Common myeloid progenitor, CD34-positive (primary cell): ENCODE results near the gene PCDHA9.
A peak's percentile ranks its signal among the peaks of the same experiment; 100 is the strongest.

Source experiments
- CTCF ChIA-PET: fragments of 350-600 bp; sonication (Branson Sonifier 250); formaldehyde crosslinking; loops from one replicate; lab custom pipeline; 2021; ENCODE audit warnings: antibody characterized with exemption; lab: Charles Lee
- POLR2A ChIA-PET: fragments of 350-600 bp; sonication (Branson Sonifier 250); formaldehyde crosslinking; loops from one replicate; lab custom pipeline; 2021; ENCODE audit warnings: antibody characterized with exemption; lab: Charles Lee
- DNase-seq, 3 donors: peaks; one replicate each; pipeline versions ENCODE4 v3.0.0 to v3.0.0-alpha.2; 2013
- H3K27ac ChIP-seq, 2 experiments: 1 replicate in 1 of 2; 2 replicates in 1 of 2; pipeline ENCODE4 v1.7.0; 2013; ENCODE audit warnings: inconsistent platforms in 2 of 2, low read length in 2 of 2, mild to moderate bottlenecking in 2 of 2, low read depth in 1 of 2, moderate library complexity in 1 of 2; ENCODE audit not compliant: severe bottlenecking in 2 of 2, insufficient read depth in 1 of 2, poor library complexity in 1 of 2
- H3K27me3 ChIP-seq, 5 experiments: replicated peaks in 2 of 5; 1 replicate in 3 of 5; 2 replicates in 2 of 5; pipeline versions ENCODE4 v1.6.1 to v1.7.0; 2013; ENCODE audit warnings: low read length in 4 of 5, mild to moderate bottlenecking in 2 of 5, moderate library complexity in 2 of 5, inconsistent platforms in 1 of 5; ENCODE audit not compliant: insufficient read depth in 5 of 5, control insufficient read depth in 4 of 5
- H3K36me3 ChIP-seq, 4 experiments: 1 replicate in 2 of 4; 2 replicates in 2 of 4; pipeline versions ENCODE4 v1.6.1 to v1.7.0; 2013; ENCODE audit warnings: low read length in 3 of 4, control low read depth in 1 of 4, mild to moderate bottlenecking in 1 of 4; ENCODE audit not compliant: control insufficient read depth in 4 of 4, insufficient read depth in 4 of 4
- H3K4me1 ChIP-seq, 4 experiments: 1 replicate in 3 of 4; 2 replicates in 1 of 4; pipeline versions ENCODE4 v1.6.1 to v1.7.1; 2013; ENCODE audit warnings: low read length in 3 of 4, mild to moderate bottlenecking in 3 of 4, control low read depth in 1 of 4, inconsistent platforms in 1 of 4, moderate library complexity in 1 of 4; ENCODE audit not compliant: control insufficient read depth in 4 of 4, insufficient read depth in 4 of 4; ENCODE audit errors: control extremely low read depth in 1 of 4
- H3K4me3 ChIP-seq, 7 experiments: 1 replicate in 4 of 7; 2 replicates in 3 of 7; pipeline versions ENCODE4 v1.5.1 to v1.7.0; 2013; ENCODE audit warnings: mild to moderate bottlenecking in 7 of 7, low read length in 6 of 7, moderate library complexity in 6 of 7, inconsistent platforms in 2 of 7, low read depth in 2 of 7, control low read depth in 1 of 7; ENCODE audit not compliant: insufficient read depth in 4 of 7, control insufficient read depth in 1 of 7; ENCODE audit errors: extremely low read depth in 1 of 7
- H3K9me3 ChIP-seq, 5 experiments: 1 replicate in 4 of 5; 2 replicates in 1 of 5; pipeline versions ENCODE4 v1.6.1 to v1.7.1; 2013; ENCODE audit warnings: low read length in 4 of 5, mild to moderate bottlenecking in 2 of 5, inconsistent platforms in 1 of 5, low read depth in 1 of 5, moderate library complexity in 1 of 5; ENCODE audit not compliant: control insufficient read depth in 4 of 5, insufficient read depth in 2 of 5; ENCODE audit errors: control extremely low read depth in 1 of 5
- WGBS: methylation state at CpG from one replicate; pipeline ENCODE4 v1.1.5; 2013; ENCODE audit not compliant: insufficient coverage; 5-methylcytosine and 5-hydroxymethylcytosine counted together

PCDHA9 gene

DNA sequence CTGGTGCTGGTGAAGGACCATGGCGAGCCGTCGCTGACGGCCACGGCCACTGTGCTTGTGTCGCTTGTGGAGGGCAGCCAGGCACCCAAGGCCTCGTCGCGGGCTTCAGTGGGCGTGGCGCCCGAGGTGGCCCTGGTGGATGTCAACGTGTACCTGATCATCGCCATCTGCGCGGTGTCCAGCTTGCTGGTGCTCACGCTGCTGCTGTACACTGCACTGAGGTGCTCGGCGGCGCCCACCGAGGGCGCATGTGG lies 9.7 kb downstream of the PCDHA9 start:
- Histone ChIP-seq H3K4me3 (no peak overlapping the region), H3K4me1 (no peaks in the 10 kb centered on the region), H3K27ac (no peak overlapping the region), H3K9me3 (peaks cover 7 to 50% (median 45%) of the 10 kb centered on the region in 5 experiments), H3K36me3 (no peaks in the 10 kb centered on the region), H3K27me3 (peaks cover 2 to 26% (median 7%) of the 10 kb centered on the region in 5 experiments)
- CTCF ChIA-PET, result no interaction called here
- no peak for DNase-seq
- 51% methylated on average over 22 of the region's 22 CpGs for WGBS
- POLR2A ChIA-PET, result no interaction called here

DNA sequence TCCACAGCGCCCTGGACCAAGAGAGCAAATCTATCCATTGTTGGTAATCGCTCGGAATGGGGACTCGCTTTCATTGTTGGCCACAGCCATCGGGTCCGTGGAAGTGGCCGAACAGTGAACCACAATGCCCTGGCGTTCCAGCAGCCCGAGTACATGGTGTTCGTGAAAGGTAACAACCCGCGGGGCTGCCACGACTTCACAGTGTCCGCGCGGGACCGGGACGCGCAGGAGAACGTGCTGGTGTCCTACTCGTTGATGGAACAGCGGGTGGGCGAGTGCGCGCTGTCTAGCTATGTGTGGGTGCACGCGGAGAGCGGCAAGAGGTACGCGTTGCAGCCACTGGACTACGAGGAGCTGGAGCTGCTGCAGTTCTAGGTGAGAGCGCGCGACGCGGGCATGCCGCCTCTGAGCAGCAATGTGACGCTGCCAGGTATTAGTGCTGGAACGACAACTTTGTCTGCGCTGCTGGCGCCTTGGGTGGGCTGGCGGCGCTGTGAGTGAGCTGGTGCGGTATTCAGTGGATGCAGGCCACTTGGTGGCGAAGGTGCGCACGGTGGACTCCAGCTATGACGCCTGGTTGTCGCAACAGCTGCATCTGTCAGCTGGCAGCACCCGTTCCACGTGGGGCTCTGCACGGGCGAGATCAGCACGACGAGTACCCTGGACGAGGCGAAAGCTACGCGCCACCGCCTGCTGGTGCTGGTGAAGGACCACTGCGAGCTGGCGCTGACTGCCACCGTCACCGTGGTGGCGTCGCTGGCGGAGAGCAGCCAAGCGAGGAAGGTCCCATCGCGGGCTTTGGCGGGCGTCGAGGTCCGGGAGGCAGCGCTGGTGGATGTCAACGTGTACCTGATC lies 14.5 kb downstream of the PCDHA9 start:
- Histone ChIP-seq H3K36me3 (no peaks in the 10 kb centered on the region), H3K27me3 (peaks cover 0 to 16% (median 4%) of the 10 kb centered on the region in 5 experiments), H3K27ac (no peak overlapping the region), H3K4me1 (no peaks in the 10 kb centered on the region), H3K4me3 (no peak overlapping the region), H3K9me3 (peaks cover 2 to 29% (median 28%) of the 10 kb centered on the region in 5 experiments)
- 41% methylated on average over 75 of the region's 76 CpGs for WGBS
- DNase-seq, result no peak
- POLR2A ChIA-PET, result no interaction called here
- CTCF ChIA-PET, result no interaction called here

DNA sequence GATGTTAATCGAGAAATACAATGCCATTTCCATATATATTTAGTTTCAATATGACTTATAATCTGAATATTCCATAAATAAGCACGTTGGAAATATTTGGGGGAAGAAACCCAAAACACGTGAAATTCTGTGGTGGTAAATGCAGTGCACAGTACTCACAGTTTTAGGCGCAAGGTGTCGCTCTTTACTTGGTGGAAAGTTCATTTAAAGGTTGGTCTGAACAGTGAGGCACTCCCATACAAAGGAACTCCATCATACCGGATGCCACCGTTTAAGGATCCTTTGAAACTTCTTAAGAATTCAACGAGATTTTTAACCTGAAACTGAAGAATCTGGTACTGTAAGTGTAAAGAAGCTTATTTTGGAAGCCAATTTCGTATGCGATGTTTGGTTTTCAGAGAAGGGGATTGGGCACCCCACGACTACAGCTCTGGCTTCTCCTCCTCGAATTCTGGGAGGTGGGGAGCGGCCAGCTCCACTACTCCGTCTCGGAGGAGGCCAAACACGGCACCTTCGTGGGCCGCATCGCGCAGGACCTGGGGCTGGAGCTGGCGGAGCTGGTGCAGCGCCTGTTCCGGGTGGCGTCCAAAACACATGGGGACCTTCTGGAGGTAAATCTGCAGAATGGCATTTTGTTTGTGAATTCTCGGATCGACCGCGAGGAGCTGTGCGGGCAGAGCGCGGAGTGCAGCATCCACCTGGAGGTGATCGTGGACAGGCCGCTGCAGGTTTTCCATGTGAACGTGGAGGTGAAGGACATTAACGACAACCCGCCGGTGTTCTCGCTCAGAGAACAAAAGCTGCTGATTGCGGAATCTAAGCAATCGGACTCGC lies 20.8 kb downstream of the PCDHA9 start, which contains the start of gene PCDHA11:
Gene PCDHA11, plus strand, starts transcription at position 237 of the 834 bp plus-strand sequence. Its CDS starts 147 bp downstream, at position 384.
- peaks cover 8 to 31% (median 25%) of the 10 kb centered on the region in 5 experiments for H3K9me3 ChIP-seq
- peaks cover 4 to 27% (median 8%) of the 10 kb centered on the region in 5 experiments for H3K27me3 ChIP-seq
- ChIA-PET CTCF (no interaction called here), POLR2A (no interaction called here)
- H3K4me1 ChIP-seq, result no peaks in the 10 kb centered on the region
- DNase-seq, result peak in 2 of 3 donors; percentile 7 to 9
- H3K27ac ChIP-seq, result no peak within 1 kb of the TSS
- no peak within 1 kb of the TSS for H3K4me3 ChIP-seq
- WGBS, result 18% methylated on average over 30 of the region's 41 CpGs
- no peaks in the 10 kb centered on the region for H3K36me3 ChIP-seq

DNA sequence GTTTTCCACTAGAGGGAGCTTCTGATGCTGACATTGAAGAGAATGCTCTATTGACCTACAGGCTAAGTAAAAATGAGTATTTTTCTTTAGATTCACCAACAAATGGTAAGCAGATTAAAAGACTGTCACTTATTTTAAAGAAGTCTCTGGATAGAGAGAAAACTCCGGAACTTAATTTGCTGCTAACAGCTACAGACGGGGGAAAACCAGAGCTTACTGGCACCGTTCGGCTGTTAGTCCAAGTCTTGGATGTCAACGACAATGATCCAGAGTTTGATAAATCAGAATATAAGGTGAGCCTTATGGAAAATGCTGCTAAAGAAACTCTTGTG lies 21.3 kb downstream of the PCDHA9 start:
- CTCF ChIA-PET, result no interaction called here
- Histone ChIP-seq H3K4me1 (no peaks in the 10 kb centered on the region), H3K4me3 (no peak overlapping the region), H3K27ac (no peak overlapping the region), H3K36me3 (no peaks in the 10 kb centered on the region), H3K9me3 (peaks cover 8 to 35% (median 25%) of the 10 kb centered on the region in 5 experiments), H3K27me3 (peaks cover 5 to 27% (median 8%) of the 10 kb centered on the region in 5 experiments)
- POLR2A ChIA-PET, result no interaction called here
- WGBS, result 48% methylated on average over 5 of the region's 5 CpGs
- DNase-seq, result peak in 1 of 3 donors; percentile 9

DNA sequence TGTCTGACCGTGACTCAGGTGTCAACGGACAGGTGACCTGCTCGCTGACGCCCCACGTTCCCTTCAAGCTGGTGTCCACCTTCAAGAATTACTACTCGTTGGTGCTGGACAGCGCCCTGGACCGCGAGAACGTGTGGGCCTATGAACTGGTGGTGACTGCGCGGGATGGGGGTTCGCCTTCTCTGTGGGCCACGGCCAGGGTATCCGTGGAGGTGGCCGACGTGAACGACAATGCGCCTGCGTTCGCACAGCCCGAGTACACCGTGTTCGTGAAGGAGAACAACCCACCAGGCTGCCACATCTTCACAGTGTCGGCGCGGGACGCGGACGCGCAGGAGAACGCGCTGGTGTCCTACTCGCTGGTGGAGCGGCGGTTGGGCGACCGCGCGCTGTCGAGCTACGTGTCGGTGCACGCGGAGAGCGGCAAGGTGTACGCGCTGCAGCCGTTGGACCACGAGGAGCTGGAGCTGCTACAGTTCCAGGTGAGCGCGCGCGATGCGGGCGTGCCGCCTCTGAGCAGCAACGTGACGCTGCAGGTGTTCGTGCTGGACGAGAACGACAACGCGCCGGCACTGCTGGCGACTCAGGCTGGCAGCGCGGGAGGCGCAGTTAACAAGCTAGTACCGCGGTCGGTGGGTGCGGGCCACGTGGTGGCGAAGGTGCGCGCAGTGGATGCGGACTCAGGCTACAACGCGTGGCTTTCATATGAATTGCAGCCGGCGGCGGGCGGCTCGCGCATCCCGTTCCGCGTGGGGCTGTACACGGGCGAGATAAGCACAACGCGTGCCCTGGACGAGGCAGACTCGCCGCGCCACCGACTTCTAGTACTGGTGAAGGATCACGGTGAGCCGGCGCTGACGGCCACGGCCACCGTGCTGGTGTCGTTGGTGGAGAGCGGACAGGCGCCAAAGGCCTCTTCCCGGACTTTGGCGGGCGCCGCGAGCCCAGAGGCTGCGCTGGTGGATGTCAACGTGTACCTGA lies 22.3 kb downstream of the PCDHA9 start:
- DNase-seq, result no peak
- Histone ChIP-seq H3K27me3 (peaks cover 9 to 34% (median 10%) of the 10 kb centered on the region in 5 experiments), H3K9me3 (peaks cover 8 to 42% (median 31%) of the 10 kb centered on the region in 5 experiments), H3K27ac (no peak overlapping the region), H3K36me3 (no peaks in the 10 kb centered on the region), H3K4me3 (no peak overlapping the region), H3K4me1 (no peaks in the 10 kb centered on the region)
- ChIA-PET POLR2A (no interaction called here), CTCF (no interaction called here)
- 44% methylated on average over 106 of the region's 114 CpGs for WGBS

DNA sequence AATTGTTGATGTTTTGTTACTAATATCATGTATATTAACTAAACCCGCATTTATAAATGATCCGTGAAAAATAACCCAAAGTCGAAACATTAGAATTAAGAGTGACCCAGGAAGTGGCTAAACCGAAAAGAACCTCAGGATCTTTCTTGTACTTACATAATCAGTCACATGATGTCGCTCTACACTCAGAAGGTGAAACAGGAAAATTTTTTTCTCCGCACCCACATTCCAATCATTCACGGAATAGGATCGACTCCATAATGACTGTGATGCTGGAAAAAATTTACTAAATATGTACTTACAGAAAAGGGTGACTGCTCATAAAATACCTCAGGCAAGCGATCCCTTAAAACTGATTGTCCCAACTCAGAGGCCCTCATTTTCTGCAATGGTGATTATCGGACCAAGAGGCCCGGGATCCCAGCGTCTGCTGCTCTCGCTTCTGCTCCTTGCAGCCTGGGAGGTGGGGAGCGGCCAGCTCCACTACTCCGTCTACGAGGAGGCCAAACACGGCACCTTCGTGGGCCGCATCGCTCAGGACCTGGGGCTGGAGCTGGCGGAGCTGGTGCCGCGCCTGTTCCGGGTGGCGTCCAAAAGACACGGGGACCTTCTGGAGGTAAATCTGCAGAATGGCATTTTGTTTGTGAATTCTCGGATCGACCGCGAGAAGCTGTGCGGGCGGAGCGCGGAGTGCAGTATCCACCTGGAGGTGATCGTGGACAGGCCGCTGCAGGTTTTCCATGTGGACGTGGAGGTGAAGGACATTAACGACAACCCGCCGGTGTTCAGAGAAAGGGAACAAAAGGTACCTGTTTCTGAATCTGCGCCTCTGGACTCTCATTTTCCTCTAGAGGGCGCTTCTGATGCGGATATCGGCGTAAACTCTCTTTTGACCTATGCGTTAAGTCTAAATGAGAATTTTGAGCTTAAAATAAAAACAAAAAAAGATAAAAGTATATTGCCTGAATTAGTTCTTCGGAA lies 27.2 kb downstream of the PCDHA9 start, which contains the start of gene PCDHA12:
Gene PCDHA12, plus strand, starts transcription at position 224 of the 981 bp plus-strand sequence. Its CDS starts 165 bp downstream, at position 389.
- DNase-seq, result no peak

More for the DNA sequence above, 27.2 kb downstream of the PCDHA9 start, which contains the start of gene PCDHA12:
- peaks cover 4 to 40% (median 7%) of the 10 kb centered on the region in 5 experiments for H3K27me3 ChIP-seq
- no peaks in the 10 kb centered on the region for H3K4me1 ChIP-seq
- CTCF ChIA-PET, result no interaction called here
- no peaks in the 10 kb centered on the region for H3K36me3 ChIP-seq
- H3K9me3 ChIP-seq, result peaks cover 4 to 56% (median 35%) of the 10 kb centered on the region in 5 experiments
- no peak within 1 kb of the TSS for H3K27ac ChIP-seq
- POLR2A ChIA-PET, result no interaction called here
- whole genome bisulfite sequencing, result 22% methylated on average over 27 of the region's 47 CpGs
- no peak within 1 kb of the TSS for H3K4me3 ChIP-seq
